T47D (cell line): ENCODE results near the gene INHBB.

Experiments
- DNase-seq, 2 experiments: peaks; one replicate each; pipeline versions ENCODE4 v3.0.0 to v3.0.0-alpha.2; 2011 to 2012; ENCODE audit warnings: low read depth in 1 of 2, low spot score in 1 of 2
- JUND ChIP-seq: IDR thresholded peaks from 2 replicates; pipeline ENCODE4 v1.6.1; 2012; ENCODE audit warnings: low read depth
- in situ Hi-C: cut with HindIII; loops from 2 replicates; pipeline ENCODE4 v1.10.0; 2016; ENCODE audit warnings: low sequenced_read_pairs, low pct_unique_long_range_greater_than_20kb

The INHBB gene

DNA sequence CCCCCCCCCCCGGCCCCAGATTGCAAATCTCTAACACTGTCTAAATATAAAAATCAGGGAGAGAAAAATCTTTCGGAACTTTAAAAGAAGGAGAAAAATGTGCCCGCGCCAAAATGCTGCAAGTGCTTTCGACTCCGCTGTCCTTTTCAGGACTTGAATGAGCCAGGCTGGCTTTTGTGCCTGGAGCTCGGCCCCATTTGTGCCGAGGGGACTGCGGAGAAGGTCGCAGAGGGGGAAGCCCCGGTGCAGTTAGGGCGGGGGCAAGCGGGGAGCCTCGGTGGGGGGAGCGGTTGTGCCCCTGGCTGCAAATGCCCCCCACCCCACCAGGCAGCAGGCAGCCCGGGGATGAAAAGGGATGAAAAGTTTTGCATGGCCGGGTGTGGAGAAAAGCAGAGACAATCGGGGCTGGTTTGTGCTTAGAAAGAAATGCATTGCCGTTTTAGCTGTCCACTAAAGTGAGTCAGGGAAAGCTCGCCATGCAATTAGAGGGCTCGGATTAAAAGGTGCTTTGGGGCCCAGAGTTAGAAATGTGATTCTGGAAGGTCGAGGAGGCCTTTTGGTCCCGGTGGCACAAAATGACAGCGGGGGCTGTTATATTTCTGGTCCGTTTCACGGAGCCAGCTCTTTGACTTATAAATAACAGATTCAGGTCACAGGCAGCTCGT lies 1.6 kb downstream of the INHBB start:
- no peak for TF ChIP-seq JUND
- DNase-seq, result no peak
- in situ Hi-C loops, result no loop called here

DNA sequence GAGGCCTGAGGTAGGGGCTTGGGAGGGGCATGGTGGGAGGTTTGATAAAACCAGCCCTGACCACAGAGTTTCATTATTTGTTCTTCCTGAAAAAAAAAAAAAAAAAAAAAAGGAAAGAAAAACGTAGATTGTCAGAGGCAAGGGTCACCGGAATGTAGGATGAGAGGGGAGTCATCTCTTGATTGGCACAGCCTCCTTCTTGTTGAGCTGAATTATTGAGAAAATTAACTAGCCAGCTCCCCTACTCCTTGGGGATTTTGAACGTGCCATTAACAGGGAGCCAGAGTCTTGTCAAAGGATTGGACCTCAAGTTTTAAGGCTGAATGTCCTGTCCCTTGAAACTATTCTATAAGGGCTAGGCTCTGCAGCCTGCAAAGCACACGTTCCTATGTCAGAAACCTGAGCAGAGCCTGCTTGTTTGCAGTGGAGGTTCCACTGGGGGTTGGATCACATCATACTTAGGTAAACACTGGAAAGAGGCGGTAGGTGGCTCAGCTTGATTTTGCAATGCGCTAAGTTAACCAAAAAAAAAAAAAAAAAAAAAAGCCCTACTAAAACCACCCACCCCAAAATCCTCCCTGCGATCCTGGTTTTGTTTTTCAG lies 2.3 kb downstream of the INHBB start:
- peak; percentile 69 to 87 for DNase-seq
- TF ChIP-seq JUND, result no peak
- in situ Hi-C loops, result no loop called here

DNA sequence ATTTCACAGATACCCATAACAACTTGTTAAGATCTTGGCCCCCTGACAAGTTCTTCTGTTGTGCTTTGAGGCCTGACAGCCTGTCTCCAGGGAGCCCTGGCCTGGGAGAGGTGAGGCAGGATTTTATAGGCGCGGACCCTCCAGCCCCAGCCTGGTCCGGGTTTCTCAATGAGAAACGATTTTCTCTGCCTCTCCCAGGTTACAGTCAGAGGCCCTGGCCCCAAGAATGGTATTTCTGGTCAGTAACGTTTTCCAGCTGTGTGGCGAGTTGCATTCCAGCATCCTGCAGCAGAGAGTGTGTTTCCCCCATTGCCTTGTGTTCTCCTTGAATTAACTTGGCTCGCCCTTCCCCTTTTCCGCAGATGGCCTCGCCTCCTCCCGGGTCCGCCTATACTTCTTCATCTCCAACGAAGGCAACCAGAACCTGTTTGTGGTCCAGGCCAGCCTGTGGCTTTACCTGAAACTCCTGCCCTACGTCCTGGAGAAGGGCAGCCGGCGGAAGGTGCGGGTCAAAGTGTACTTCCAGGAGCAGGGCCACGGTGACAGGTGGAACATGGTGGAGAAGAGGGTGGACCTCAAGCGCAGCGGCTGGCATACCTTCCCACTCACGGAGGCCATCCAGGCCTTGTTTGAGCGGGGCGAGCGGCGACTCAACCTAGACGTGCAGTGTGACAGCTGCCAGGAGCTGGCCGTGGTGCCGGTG lies 3.0 kb downstream of the INHBB start:
- TF ChIP-seq JUND, result no peak
- in situ Hi-C loops, result no loop called here
- DNase-seq, result no peak

DNA sequence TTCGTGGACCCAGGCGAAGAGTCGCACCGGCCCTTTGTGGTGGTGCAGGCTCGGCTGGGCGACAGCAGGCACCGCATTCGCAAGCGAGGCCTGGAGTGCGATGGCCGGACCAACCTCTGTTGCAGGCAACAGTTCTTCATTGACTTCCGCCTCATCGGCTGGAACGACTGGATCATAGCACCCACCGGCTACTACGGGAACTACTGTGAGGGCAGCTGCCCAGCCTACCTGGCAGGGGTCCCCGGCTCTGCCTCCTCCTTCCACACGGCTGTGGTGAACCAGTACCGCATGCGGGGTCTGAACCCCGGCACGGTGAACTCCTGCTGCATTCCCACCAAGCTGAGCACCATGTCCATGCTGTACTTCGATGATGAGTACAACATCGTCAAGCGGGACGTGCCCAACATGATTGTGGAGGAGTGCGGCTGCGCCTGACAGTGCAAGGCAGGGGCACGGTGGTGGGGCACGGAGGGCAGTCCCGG lies 3.5 kb downstream of the INHBB start:
- no peak for TF ChIP-seq JUND
- no peak for DNase-seq
- in situ Hi-C loops, result no loop called here

DNA sequence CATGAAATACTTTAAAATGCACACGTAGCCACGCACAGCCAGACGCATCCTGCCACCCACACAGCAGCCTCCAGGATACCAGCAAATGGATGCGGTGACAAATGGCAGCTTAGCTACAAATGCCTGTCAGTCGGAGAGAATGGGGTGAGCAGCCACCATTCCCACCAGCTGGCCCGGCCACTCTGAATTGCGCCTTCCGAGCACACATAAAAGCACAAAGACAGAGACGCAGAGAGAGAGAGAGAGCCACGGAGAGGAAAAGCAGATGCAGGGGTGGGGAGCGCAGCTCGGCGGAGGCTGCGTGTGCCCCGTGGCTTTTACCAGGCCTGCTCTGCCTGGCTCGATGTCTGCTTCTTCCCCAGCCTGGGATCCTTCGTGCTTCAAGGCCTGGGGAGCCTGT lies 4.1 kb downstream of the INHBB start:
- no peak for TF ChIP-seq JUND
- no peak for DNase-seq
- in situ Hi-C loops, result no loop called here

DNA sequence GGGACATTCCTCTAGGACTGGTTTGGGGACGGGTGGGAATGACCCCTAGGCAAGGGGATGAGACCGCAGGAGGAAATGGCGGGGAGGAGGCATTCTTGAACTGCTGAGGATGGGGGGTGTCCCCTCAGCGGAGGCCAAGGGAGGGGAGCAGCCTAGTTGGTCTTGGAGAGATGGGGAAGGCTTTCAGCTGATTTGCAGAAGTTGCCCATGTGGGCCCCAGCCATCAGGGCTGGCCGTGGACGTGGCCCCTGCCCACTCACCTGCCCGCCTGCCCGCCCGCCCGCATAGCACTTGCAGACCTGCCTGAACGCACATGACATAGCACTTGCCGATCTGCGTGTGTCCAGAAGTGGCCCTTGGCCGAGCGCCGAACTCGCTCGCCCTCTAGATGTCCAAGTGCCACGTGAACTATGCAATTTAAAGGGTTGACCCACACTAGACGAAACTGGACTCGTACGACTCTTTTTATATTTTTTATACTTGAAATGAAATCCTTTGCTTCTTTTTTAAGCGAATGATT lies 4.9 kb downstream of the INHBB start:
- in situ Hi-C loops, result no loop called here
- TF ChIP-seq JUND, result no peak
- DNase-seq, result no peak

DNA sequence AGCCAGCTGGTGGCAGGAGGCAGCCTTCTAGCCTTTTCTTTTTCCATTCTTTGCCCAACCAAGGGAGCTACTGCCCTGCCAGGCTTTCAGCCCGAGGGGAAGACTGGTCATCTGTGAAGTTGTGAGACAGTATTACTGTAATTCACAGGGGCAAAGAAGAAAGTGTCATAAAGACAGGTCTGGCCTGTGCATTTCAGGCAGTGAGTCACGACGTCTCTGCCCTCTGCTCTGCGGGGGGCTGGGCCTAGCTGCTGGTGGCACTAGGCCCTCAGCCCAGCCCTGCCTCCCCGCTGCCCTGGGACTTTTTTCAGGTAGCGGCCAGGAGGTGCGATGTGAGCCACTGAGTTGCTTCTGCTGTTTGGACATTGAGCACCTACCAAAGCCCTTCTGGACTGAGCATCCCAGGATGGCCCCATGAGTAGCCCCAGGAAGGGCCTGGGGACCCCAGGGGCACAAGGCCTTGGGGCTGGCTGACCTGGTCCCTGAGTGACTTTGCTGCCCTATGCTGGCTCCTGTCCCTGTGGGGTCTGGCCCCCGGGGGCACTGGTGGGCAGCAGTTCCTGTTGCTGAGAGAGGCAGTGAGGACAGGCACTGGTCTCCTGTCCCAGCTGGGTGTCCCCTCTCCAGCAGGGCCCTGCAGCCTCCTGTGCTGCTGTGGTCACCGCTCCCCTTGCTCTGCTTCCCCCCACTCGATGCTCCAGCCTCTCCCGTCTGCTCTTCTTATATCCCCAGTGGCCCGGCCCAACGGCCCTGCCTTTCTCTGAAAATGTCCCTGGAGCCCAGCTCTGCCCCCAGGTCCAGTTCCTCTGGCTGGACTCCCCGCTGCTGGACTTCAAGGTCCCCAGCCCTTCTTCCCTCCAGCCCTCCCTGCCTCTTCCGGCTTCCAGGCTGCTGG lies 7.0 kb downstream of the INHBB start:
- in situ Hi-C loops, result no loop called here
- DNase-seq, result no peak
- no peak for TF ChIP-seq JUND

DNA sequence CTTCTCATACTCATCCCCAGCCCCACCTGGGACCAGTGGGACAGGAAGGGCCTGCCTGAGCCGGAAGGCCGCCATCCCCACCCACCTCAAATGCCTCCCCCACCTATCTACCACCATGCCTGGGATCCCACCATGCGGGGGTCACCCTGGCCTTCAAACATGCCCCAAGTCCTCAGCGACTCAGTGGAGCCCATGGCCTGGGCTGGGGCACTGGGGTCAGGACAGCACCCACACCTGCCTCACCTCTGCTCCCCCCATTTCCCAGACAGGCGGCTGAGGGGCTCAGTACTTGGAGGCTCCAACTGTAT lies 7.6 kb downstream of the INHBB start:
- DNase-seq, result no peak
- in situ Hi-C loops, result no loop called here
- no peak for TF ChIP-seq JUND

DNA sequence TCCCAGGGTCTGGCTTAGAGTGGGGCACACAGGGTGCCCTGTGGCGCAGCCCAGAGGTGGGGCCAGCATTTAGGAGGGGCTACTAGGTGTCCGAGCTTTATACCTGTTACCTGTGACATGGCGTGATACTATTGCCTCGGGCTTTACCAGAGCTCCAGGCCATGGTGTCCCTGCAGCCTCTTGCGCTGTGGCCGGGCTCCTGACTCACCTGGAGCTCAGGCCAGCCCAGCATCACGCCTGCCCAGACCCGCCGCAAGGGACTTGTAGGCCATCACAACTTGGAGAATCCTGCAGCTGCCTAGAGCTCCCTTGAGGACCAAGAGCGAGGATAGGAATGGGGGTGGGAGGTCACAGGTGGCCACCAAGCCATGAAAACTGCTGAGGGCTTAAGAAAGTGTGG lies 8.0 kb downstream of the INHBB start:
- DNase-seq, result no peak
- TF ChIP-seq JUND, result no peak
- in situ Hi-C loops, result no loop called here

DNA sequence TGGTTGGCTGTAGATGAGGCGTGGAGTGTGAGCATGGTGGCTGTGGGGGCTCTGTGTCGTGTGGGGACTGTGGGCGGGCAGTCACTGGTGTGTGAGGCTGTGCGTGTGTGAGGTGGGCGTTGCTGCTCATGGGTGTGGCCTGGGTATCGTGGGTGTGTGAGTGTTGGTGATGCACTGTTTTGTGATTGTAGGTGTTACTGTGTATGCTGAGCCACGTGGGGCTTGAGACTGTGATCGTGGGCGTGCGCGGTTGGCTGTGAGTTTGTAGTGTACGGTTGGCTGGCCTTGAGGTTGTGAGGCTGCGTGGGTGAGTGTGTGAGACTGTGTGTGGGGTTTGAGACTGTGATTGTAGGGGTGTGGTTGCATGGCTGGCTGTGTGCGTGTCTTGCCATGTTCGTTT lies 8.5 kb downstream of the INHBB start:
- no peak for TF ChIP-seq JUND
- in situ Hi-C loops, result no loop called here
- DNase-seq, result no peak

DNA sequence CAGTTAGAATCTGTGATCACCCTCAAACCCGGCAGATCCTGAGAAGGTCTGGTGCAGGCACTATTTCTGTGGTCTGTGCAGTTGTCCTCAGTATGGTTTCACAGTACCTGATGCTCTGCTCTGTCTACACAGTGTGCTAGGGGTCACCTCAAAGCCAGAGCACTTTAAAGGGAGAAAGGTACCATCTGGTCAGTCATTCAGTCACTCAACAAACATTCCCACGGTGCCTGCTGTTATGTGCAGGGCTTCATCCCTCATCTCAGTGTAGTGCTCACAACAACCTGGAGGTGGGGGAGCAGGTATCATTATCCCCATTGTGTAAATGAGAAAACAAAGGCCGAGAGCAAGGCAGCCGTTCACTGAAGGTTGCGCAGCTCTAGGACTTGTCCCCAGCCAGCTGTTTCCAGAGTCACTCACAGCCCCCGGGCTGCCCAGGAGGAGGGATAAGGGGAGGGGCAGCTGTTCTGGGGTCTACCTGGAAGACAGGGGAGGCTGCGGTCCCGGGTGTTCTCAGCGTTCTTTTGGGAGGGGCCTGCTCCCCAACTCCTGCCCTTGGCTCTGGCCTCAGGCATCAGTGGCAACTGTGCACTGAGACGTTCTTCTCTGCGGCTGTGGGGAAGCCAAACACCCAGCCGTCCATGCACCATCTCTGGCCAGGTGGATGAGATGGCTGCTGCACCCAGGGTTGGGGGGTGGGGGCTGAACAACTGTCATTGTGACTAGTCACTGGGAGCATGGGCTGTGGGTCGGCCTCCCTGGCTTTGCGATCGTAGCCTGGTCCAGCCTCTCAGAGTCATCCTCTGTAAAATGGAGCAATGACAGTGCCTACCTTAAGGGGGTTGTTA lies 9.2 kb downstream of the INHBB start:
- DNase-seq, result no peak
- no peak for TF ChIP-seq JUND
- in situ Hi-C loops, result no loop called here

DNA sequence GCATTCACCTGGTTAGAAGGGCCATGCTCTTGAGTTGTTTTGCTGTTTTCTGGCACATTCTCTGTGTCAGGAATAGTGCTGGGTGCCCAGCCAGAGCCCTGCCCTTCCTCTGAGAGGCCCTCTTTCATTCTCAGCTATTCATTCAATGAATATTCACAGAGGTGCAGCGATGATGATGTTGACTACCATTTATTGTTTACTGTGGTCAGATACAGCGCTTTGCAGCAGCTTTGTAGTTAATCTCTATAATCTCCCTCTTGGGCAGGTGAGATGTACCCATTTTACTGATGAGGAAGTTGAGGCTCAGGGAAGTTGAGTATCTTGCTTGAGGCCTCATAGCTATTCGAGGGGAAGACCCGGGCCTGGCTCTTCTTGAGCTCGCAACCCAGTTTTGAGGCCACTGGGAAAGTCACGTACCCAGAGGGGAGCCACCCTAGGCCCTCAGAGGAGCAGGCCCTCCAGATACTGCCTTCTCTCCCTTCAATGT lies 9.9 kb downstream of the INHBB start:
- in situ Hi-C loops, result no loop called here
- DNase-seq, result no peak
- no peak for TF ChIP-seq JUND
